Kidney epithelial cell (primary cell): Measurements from ENCODE around the gene KLHL40. TPM values are rescaled to one million over a fixed set of nuclear protein-coding genes. Genes with fewer than 3 reads are reported as not detected.

Experiments used
- DNase-seq: peaks from one replicate; pipeline ENCODE4 v3.0.0-alpha.2; 2010; ENCODE audit warnings: low read depth
- H3K27me3 ChIP-seq: 2 replicates; pipeline ENCODE4 v1.6.0; 2011; ENCODE audit warnings: low read length; ENCODE audit not compliant: control insufficient read depth, insufficient read depth
- H3K36me3 ChIP-seq: 2 replicates; pipeline ENCODE4 v1.5.1; 2011; ENCODE audit warnings: low read length; ENCODE audit not compliant: control insufficient read depth, insufficient read depth
- H3K4me3 ChIP-seq: 2 replicates; pipeline ENCODE4 v1.5.1; 2011; ENCODE audit warnings: low read depth, mild to moderate bottlenecking, control low read depth, low read length
- CTCF ChIP-seq: IDR thresholded peaks from 2 replicates; pipeline ENCODE4 v1.5.1; 2011; ENCODE audit warnings: mild to moderate bottlenecking, moderate library complexity, low read length, control low read depth, inconsistent platforms; ENCODE audit not compliant: insufficient read depth, poor library complexity, severe bottlenecking
- total RNA-seq: library from RNA; depleted of rRNA; stranded (reverse); fragments of >200 nt; gene quantifications from 2 replicates; pipeline ENCODE4 v1.2.3, GENCODE V29; 2015

Gene KLHL40
- total RNA-seq, 1 donor from 2014 or later: not detected

DNA sequence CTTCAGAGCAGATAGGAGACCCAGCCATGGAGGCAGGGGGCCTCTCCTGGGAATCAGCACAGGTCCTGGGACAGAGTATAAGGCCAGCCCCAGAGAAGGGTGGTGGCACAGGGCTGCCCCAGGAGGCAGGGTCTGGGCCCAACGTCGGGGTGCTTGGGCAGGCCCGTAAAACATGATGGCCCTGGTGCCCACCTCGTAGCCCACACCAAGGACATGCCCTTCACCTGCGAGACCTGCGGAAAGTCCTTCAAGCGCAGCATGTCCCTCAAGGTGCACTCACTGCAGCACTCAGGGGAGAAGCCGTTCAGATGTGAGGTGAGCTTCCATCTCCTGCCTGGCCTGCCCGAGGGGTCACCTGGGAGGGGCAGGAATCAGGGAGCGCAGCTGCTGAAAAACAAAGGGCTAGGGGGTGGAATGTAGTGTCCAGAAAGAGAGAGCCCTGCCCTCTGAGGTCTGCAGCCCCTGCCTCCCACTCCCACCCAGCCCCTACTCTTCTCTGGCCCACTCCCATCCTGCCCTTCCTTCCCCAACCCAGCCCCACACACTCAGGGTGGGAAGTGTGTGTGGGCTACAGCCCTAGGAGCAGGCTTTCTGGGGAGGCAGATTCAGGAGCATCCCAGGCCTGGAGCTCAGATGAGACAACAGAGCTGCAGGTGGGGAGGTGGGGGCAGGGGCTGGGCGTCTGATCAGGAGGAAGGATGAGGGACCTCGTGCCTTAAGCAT is 22.4 kb upstream of the KLHL40 start:
- Histone ChIP-seq H3K4me3 (no peak overlapping the region), H3K27me3 (peaks cover under 1% of the 10 kb centered on the region), H3K36me3 (no peaks in the 10 kb centered on the region)
- TF ChIP-seq CTCF: no peak
- no peak for DNase-seq

GRCh38 chr3:42663581-42664437 is 21.5 kb upstream of the KLHL40 start:
- Histone ChIP-seq H3K4me3 (no peak overlapping the region), H3K27me3 (peaks cover 3% of the 10 kb centered on the region), H3K36me3 (no peaks in the 10 kb centered on the region)
- TF ChIP-seq CTCF: no peak
- DNase-seq: no peak

- H3K27me3 ChIP-seq: peaks cover 3% of the 10 kb centered on the region
- TF ChIP-seq CTCF: no peak
- H3K36me3 ChIP-seq: no peaks in the 10 kb centered on the region
- H3K4me3 ChIP-seq: no peak overlapping the region
- DNase-seq: no peak
These were observed 20.9 kb upstream of the KLHL40 start for GRCh38 chr3:42664438-42664803.

GRCh38 chr3:42665050-42665878 is 20.1 kb upstream of the KLHL40 start:
- DNase-seq: no peak
- Histone ChIP-seq H3K4me3 (no peak overlapping the region), H3K27me3 (peaks cover 3% of the 10 kb centered on the region), H3K36me3 (no peaks in the 10 kb centered on the region)
- TF ChIP-seq CTCF: no peak

DNA sequence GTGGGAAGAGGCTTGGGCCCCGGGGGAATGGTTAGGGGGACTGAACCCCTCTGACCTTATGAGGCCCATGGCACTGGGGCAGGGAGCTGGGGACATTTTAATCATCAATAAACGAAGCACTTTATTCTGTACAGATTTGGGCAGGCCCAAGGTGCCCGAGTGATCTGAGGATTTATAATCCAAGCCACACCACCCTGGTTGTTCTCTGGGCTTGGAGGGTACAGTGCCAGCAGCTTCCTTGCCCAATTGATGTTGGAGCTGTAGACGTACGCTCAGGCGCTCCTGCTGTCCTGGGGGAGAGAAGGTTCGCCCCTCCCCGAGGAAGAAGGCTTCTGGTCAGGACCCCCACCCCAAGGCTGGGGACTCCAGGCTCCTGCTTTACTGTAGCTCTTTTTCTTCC is 19.3 kb upstream of the KLHL40 start:
- H3K4me3 ChIP-seq: no peak overlapping the region
- H3K36me3 ChIP-seq: no peaks in the 10 kb centered on the region
- TF ChIP-seq CTCF: no peak
- peaks cover 3% of the 10 kb centered on the region for H3K27me3 ChIP-seq
- DNase-seq: no peak
